ENCODE measurements around the gene TTN. TPM values are rescaled to one million over a fixed set of nuclear protein-coding genes. Genes with fewer than 3 reads are reported as not detected.

The TTN gene
- total and polyA plus RNA-seq, 2 experiments from 2014 or later: 12.5 to 15.7 TPM

DNA sequence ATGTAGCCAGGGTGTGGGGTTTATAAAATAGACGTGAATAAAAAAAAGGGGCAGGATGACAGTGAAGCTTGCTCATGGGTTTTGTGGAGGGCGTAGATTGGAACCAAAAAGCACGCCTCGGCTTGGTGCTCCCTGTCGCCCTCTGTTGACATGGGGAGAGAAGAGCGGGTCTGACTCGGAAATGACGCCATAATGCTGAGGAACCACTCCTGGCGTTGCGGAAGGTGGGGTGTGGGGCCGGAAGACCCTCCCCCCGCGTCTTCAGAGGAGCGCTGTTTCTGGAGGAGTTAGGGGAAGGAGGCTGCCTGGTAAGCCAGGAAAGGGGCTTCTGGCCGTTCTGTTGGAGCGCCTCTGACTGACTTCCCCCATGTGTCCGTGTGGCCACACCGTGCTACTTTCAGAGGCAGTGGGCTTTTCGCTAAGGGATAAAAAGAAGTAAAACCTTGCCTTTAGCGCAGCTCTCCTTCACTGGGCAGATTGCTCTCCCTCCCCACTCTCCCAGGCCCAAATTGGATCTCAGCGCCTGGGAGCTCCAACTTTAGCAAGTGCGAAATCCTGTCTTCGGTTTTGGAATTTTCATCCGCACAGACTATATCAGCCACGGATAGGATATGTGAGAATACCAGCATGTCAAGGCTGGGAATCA is 284.1 kb downstream of the TTN start:
- Histone ChIP-seq H3F3A (replicated peaks; ENCODE audit: low read depth) (no peaks in the 10 kb centered on the region), H3K36me3 (ENCODE audit: insufficient read depth) (no peaks in the 10 kb centered on the region), H3K27me3 (ENCODE audit: insufficient read depth) (no peaks in the 10 kb centered on the region), H3K4me2 (peak overlapping the region; percentile 85), H3K79me2 (replicated peaks; ENCODE audit: insufficient read depth) (peaks cover 42% of the 10 kb centered on the region), H2AFZ (peak overlapping the region; percentile 67), H3K9me2 (ENCODE audit: insufficient read depth) (0 out of 2 replicates have a peak, but pooled peaks cover 5% of the 10 kb centered on the region), H3K4me3 (peak overlapping the region; percentile 73), H3K4me1 (ENCODE audit: insufficient read depth) (peaks cover 8% of the 10 kb centered on the region; the same call in 1 of the 2 replicates), H4K20me1 (replicated peaks; ENCODE audit: insufficient read depth) (no peaks in the 10 kb centered on the region), H3K27ac (ENCODE audit: low read depth) (0 out of 2 replicates have a peak overlapping the region, but pooled peaks have one; percentile 27)
- DNase-seq (ENCODE audit: low spot score): peak; percentile 96
- peak; percentile 99 for ATAC-seq
- peak; percentile 93 for TF ChIP-seq CREB1 (CRISPR knock-in tag; IDR thresholded peaks at IDR 0.05; ENCODE audit: low read depth)
- 0 out of 2 replicates have a peak, but pooled peaks have one; percentile 15 for TF ChIP-seq ZNF114 (CRISPR knock-in tag; IDR thresholded peaks at IDR 0.05)
- TF ChIP-seq, protein P1, sequence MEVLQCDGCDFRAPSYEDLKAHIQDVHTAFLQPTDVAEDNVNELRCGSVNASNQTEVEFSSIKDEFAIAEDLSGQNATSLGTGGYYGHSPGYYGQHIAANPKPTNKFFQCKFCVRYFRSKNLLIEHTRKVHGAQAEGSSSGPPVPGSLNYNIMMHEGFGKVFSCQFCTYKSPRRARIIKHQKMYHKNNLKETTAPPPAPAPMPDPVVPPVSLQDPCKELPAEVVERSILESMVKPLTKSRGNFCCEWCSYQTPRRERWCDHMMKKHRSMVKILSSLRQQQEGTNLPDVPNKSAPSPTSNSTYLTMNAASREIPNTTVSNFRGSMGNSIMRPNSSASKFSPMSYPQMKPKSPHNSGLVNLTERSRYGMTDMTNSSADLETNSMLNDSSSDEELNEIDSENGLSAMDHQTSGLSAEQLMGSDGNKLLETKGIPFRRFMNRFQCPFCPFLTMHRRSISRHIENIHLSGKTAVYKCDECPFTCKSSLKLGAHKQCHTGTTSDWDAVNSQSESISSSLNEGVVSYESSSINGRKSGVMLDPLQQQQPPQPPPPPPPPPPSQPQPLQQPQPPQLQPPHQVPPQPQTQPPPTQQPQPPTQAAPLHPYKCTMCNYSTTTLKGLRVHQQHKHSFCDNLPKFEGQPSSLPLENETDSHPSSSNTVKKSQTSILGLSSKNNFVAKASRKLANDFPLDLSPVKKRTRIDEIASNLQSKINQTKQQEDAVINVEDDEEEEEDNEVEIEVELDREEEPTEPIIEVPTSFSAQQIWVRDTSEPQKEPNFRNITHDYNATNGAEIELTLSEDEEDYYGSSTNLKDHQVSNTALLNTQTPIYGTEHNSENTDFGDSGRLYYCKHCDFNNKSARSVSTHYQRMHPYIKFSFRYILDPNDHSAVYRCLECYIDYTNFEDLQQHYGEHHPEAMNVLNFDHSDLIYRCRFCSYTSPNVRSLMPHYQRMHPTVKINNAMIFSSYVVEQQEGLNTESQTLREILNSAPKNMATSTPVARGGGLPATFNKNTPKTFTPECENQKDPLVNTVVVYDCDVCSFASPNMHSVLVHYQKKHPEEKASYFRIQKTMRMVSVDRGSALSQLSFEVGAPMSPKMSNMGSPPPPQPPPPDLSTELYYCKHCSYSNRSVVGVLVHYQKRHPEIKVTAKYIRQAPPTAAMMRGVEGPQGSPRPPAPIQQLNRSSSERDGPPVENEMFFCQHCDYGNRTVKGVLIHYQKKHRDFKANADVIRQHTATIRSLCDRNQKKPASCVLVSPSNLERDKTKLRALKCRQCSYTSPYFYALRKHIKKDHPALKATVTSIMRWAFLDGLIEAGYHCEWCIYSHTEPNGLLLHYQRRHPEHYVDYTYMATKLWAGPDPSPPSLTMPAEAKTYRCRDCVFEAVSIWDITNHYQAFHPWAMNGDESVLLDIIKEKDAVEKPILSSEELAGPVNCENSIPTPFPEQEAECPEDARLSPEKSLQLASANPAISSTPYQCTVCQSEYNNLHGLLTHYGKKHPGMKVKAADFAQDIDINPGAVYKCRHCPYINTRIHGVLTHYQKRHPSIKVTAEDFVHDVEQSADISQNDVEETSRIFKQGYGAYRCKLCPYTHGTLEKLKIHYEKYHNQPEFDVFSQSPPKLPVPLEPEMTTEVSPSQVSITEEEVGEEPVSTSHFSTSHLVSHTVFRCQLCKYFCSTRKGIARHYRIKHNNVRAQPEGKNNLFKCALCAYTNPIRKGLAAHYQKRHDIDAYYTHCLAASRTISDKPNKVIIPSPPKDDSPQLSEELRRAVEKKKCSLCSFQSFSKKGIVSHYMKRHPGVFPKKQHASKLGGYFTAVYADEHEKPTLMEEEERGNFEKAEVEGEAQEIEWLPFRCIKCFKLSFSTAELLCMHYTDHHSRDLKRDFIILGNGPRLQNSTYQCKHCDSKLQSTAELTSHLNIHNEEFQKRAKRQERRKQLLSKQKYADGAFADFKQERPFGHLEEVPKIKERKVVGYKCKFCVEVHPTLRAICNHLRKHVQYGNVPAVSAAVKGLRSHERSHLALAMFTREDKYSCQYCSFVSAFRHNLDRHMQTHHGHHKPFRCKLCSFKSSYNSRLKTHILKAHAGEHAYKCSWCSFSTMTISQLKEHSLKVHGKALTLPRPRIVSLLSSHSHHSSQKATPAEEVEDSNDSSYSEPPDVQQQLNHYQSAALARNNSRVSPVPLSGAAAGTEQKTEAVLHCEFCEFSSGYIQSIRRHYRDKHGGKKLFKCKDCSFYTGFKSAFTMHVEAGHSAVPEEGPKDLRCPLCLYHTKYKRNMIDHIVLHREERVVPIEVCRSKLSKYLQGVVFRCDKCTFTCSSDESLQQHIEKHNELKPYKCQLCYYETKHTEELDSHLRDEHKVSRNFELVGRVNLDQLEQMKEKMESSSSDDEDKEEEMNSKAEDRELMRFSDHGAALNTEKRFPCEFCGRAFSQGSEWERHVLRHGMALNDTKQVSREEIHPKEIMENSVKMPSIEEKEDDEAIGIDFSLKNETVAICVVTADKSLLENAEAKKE (CRISPR knock-in tag; IDR thresholded peaks at IDR 0.05): peak; percentile 77; the same call in 1 of the 2 replicates
- no peak for TF ChIP-seq ZNF331 (CRISPR knock-in tag; IDR thresholded peaks at IDR 0.05; ENCODE audit: low read depth)
- TF ChIP-seq POLR2AphosphoS5 (IDR thresholded peaks at IDR 0.05; ENCODE audit: low read depth): peak; percentile 96
- TF ChIP-seq EZH2 (IDR thresholded peaks at IDR 0.05; ENCODE audit: low read depth, unreplicated experiment): no peak
- no peak for TF ChIP-seq EZH2phosphoT487 (IDR thresholded peaks at IDR 0.05; ENCODE audit: unreplicated experiment)
- TF ChIP-seq NANOG (IDR thresholded peaks at IDR 0.05; ENCODE audit: borderline replicate concordance): no peak
- no peak for TF ChIP-seq STAT1 (IDR thresholded peaks at IDR 0.05; ENCODE audit: unreplicated experiment)
- TF ChIP-seq, protein P2, sequence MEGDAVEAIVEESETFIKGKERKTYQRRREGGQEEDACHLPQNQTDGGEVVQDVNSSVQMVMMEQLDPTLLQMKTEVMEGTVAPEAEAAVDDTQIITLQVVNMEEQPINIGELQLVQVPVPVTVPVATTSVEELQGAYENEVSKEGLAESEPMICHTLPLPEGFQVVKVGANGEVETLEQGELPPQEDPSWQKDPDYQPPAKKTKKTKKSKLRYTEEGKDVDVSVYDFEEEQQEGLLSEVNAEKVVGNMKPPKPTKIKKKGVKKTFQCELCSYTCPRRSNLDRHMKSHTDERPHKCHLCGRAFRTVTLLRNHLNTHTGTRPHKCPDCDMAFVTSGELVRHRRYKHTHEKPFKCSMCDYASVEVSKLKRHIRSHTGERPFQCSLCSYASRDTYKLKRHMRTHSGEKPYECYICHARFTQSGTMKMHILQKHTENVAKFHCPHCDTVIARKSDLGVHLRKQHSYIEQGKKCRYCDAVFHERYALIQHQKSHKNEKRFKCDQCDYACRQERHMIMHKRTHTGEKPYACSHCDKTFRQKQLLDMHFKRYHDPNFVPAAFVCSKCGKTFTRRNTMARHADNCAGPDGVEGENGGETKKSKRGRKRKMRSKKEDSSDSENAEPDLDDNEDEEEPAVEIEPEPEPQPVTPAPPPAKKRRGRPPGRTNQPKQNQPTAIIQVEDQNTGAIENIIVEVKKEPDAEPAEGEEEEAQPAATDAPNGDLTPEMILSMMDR (conservative IDR thresholded peaks at IDR 0.05; ENCODE audit: low read depth in 2 of 2): peak; percentile 67 to 90
- TF ChIP-seq, protein P3, sequence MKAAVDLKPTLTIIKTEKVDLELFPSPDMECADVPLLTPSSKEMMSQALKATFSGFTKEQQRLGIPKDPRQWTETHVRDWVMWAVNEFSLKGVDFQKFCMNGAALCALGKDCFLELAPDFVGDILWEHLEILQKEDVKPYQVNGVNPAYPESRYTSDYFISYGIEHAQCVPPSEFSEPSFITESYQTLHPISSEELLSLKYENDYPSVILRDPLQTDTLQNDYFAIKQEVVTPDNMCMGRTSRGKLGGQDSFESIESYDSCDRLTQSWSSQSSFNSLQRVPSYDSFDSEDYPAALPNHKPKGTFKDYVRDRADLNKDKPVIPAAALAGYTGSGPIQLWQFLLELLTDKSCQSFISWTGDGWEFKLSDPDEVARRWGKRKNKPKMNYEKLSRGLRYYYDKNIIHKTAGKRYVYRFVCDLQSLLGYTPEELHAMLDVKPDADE (IDR thresholded peaks at IDR 0.05): 0 out of 2 replicates have a peak, but pooled peaks have one; percentile 31
- TF ChIP-seq JUNB (IDR thresholded peaks at IDR 0.05; ENCODE audit: unreplicated experiment): no peak
- Mint-ChIP-seq H3K27ac (peak overlapping the region; percentile 93), H3K4me3 (peak overlapping the region; percentile 95), H3K36me3 (ENCODE audit: low read depth) (peaks cover 3% of the 10 kb centered on the region; the same call in 1 of the 3 replicates), H3K27me3 (ENCODE audit: insufficient read depth, low read depth, poor library complexity) (peaks cover 12% of the 10 kb centered on the region), H3K9me3 (no peaks in the 10 kb centered on the region), H3K4me1 (no peaks in the 10 kb centered on the region)
